ENCODE measurements around the gene TRPV3. TPM values are rescaled to one million over a fixed set of nuclear protein-coding genes. Genes with fewer than 3 reads are reported as not detected.

TRPV3 gene
- polyA plus RNA-seq, 1 donor (not counting 4 experiments of a cell fraction or from before 2014, with no cell fraction given) = 9.4 TPM

DNA sequence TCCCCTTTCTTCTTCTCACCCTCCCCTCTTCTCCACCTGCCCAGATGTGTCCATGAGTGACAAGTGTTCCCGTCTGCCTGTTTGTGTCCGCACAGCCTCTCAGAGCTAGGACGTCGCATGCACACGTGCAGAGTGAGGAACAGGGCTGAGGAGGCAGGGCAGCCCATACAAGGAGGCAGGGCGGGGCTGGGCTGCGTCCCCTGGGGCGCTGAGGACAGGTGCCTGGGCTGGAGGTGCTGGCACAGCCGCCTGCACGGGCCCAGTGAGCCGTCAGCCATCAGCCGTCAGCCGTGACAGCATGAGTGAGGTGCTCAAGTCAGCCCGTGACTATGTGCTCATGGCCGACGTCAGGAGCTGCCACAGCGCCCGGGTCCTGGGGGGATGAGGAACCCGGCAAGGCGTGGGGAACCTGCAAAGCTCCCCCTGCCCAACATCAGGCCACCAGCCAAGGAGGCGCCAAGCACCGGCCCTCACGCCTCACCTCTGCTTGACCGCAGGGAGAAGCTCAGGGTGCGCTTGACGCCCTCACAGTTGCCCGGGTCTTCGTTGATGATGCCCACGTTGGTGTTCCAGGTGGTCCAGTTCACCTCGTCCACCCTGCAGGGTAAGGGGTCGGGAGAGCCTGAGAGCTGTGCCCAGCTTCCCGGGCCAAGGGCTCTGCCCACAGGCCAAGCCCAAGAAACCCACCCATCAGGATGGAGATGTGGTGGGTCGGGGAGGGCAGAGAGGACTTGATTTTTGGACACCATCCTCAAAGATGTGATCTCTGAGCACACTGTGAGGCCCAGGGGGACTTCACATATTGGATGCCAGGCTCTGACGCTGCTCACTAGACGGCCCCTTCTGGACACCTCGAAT is 13.7 kb upstream of the TRPV3 start:
- H3K9me3 ChIP-seq (ENCODE audit: control insufficient read depth, low read depth, low read length) = no peaks in the 10 kb centered on the region
- no peak overlapping the region for H3K4me2 ChIP-seq (ENCODE audit: control insufficient read depth, extremely low read depth, insufficient read depth, low read depth, low read length)
- no peak for TF ChIP-seq EZH2 (IDR thresholded peaks at IDR 0.05; ENCODE audit: low read length)
- TF ChIP-seq, protein P1, sequence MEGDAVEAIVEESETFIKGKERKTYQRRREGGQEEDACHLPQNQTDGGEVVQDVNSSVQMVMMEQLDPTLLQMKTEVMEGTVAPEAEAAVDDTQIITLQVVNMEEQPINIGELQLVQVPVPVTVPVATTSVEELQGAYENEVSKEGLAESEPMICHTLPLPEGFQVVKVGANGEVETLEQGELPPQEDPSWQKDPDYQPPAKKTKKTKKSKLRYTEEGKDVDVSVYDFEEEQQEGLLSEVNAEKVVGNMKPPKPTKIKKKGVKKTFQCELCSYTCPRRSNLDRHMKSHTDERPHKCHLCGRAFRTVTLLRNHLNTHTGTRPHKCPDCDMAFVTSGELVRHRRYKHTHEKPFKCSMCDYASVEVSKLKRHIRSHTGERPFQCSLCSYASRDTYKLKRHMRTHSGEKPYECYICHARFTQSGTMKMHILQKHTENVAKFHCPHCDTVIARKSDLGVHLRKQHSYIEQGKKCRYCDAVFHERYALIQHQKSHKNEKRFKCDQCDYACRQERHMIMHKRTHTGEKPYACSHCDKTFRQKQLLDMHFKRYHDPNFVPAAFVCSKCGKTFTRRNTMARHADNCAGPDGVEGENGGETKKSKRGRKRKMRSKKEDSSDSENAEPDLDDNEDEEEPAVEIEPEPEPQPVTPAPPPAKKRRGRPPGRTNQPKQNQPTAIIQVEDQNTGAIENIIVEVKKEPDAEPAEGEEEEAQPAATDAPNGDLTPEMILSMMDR (optimal IDR thresholded peaks at IDR 0.05 in 1 of 3, IDR thresholded peaks at IDR 0.05 in 1 of 3, conservative IDR thresholded peaks at IDR 0.05 in 1 of 3; ENCODE audit: extremely low read depth in 1 of 3, insufficient read depth in 2 of 3, low read length in 3 of 3) = no peak
- no peak overlapping the region for H2AFZ ChIP-seq (ENCODE audit: control insufficient read depth, low read length)
- DNase-seq (ENCODE audit: low read depth, low spot score) = no peak
- peaks cover 21% of the 10 kb centered on the region for H3K4me1 ChIP-seq (ENCODE audit: control insufficient read depth, extremely low read depth, insufficient read depth, low read length)
- H3K27ac ChIP-seq (ENCODE audit: control insufficient read depth, insufficient read depth, low read length) = no peak overlapping the region
- no peaks in the 10 kb centered on the region for H3K79me2 ChIP-seq (ENCODE audit: control insufficient read depth, insufficient read depth, low read length)
- dilution Hi-C loops (cut with MboI; ENCODE audit: extremely low pct_ligation_motif_present, low sequenced_read_pairs) = no loop called here
- no peak for FAIRE-seq
- H3K36me3 ChIP-seq (ENCODE audit: control insufficient read depth in 2 of 2, extremely low read depth in 1 of 2, insufficient read depth in 2 of 2, low read length in 2 of 2) = peaks cover 0 to 14% of the 10 kb centered on the region in 2 experiments
- H3K9ac ChIP-seq (ENCODE audit: control insufficient read depth, extremely low read depth, insufficient read depth, low read length) = no peak overlapping the region
- no peaks in the 10 kb centered on the region for H4K20me1 ChIP-seq (ENCODE audit: control insufficient read depth, extremely low read depth, insufficient read depth, low read length)
- no peaks in the 10 kb centered on the region for H3K9me1 ChIP-seq (ENCODE audit: control insufficient read depth, extremely low read depth, insufficient read depth, low read length)
- no peak overlapping the region for H3K4me3 ChIP-seq (ENCODE audit: control insufficient read depth in 2 of 3, extremely low read depth in 1 of 3, insufficient read depth in 2 of 3, low read depth in 1 of 3, low read length in 3 of 3)
- H3K27me3 ChIP-seq (ENCODE audit: control insufficient read depth, extremely low read depth, insufficient read depth, low read length) = no peaks in the 10 kb centered on the region

DNA sequence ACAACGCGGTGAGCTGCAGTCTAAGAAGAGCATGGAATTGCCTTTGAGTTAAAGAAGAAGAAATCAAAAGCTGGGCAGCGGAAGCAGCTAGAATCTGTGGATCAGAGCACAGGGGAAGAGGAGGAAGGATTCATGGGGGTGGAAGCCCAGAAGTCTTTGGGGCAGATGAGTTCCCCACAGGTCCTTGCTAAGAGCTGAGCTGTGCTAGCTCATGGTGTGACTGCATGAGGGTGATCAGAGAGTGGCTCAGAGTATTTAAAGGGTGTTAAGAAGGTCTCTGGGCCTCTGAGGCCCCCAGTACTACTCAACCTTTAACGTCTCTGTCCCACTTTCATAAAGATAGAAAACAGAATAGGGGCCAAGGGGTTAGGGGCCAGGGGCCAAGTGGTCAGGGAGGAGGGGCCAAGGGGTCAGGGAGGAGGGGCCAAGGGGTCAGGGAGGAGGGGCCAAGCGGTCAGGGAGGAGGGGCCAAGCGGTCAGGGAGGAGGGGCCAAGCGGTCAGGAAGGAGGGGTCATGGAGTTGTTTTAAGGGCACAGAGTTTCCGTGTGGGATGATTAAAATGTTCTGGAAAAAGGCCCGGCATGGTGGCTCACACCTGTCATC is 12.0 kb upstream of the TRPV3 start:
- dilution Hi-C loops (cut with MboI; ENCODE audit: extremely low pct_ligation_motif_present, low sequenced_read_pairs) = no loop called here
- Histone ChIP-seq H3K9me3 (ENCODE audit: control insufficient read depth, low read depth, low read length) (no peaks in the 10 kb centered on the region), H3K4me1 (ENCODE audit: control insufficient read depth, extremely low read depth, insufficient read depth, low read length) (peaks cover 6% of the 10 kb centered on the region), H3K27ac (ENCODE audit: control insufficient read depth, insufficient read depth, low read length) (no peak overlapping the region), H4K20me1 (ENCODE audit: control insufficient read depth, extremely low read depth, insufficient read depth, low read length) (no peaks in the 10 kb centered on the region), H3K9me1 (ENCODE audit: control insufficient read depth, extremely low read depth, insufficient read depth, low read length) (no peaks in the 10 kb centered on the region), H3K4me3 (ENCODE audit: control insufficient read depth in 2 of 3, extremely low read depth in 1 of 3, insufficient read depth in 2 of 3, low read depth in 1 of 3, low read length in 3 of 3) (no peak overlapping the region), H2AFZ (ENCODE audit: control insufficient read depth, low read length) (no peak overlapping the region), H3K4me2 (ENCODE audit: control insufficient read depth, extremely low read depth, insufficient read depth, low read depth, low read length) (no peak overlapping the region), H3K79me2 (ENCODE audit: control insufficient read depth, insufficient read depth, low read length) (no peaks in the 10 kb centered on the region), H3K9ac (ENCODE audit: control insufficient read depth, extremely low read depth, insufficient read depth, low read length) (no peak overlapping the region), H3K27me3 (ENCODE audit: control insufficient read depth, extremely low read depth, insufficient read depth, low read length) (no peaks in the 10 kb centered on the region), H3K36me3 (ENCODE audit: control insufficient read depth in 2 of 2, extremely low read depth in 1 of 2, insufficient read depth in 2 of 2, low read length in 2 of 2) (peaks cover 0 to 14% of the 10 kb centered on the region in 2 experiments)
- no peak for DNase-seq (ENCODE audit: low read depth, low spot score)
- TF ChIP-seq EZH2 (IDR thresholded peaks at IDR 0.05; ENCODE audit: low read length) = no peak
- TF ChIP-seq, protein P1 (optimal IDR thresholded peaks at IDR 0.05 in 1 of 3, IDR thresholded peaks at IDR 0.05 in 1 of 3, conservative IDR thresholded peaks at IDR 0.05 in 1 of 3; ENCODE audit: extremely low read depth in 1 of 3, insufficient read depth in 2 of 3, low read length in 3 of 3) = no peak
- no peak for FAIRE-seq

All from keratinocyte (primary cell).